ENCODE data around the gene XYLT2. TPM values are rescaled to one million over a fixed set of nuclear protein-coding genes. Genes with fewer than 3 reads are reported as not detected.

The XYLT2 gene
- total RNA-seq, 2 donors from 2014 or later = 22.8 to 31.3 TPM

DNA sequence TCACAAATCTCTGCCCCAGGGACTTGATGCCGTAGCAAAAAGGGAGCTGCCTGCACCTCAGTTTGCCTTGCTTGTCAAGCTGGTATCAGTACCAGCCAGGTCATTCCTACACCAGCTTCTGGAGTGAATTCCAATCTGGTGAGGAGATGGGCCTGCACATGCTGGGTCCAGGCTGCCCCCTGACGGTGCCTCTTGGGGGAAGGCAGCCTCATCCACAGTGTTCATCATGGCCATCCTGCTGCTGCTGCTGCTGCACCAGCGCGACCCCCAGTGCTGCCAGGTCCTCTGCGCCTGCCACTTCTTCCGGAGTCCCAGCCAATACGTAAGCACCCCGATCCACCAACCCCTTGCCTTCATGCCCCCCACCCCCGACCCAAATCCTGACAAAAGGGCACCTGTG is 18.8 kb downstream of the XYLT2 start:
- H3K9me3 ChIP-seq = no peaks in the 10 kb centered on the region
- no peaks in the 10 kb centered on the region for H3K27me3 ChIP-seq
- peaks cover 8% of the 10 kb centered on the region for H3K4me1 ChIP-seq
- ATAC-seq = no peak
- DNase-seq = no peak
- no peak for TF ChIP-seq POLR2A (IDR thresholded peaks at IDR 0.05)
- TF ChIP-seq, protein P1, sequence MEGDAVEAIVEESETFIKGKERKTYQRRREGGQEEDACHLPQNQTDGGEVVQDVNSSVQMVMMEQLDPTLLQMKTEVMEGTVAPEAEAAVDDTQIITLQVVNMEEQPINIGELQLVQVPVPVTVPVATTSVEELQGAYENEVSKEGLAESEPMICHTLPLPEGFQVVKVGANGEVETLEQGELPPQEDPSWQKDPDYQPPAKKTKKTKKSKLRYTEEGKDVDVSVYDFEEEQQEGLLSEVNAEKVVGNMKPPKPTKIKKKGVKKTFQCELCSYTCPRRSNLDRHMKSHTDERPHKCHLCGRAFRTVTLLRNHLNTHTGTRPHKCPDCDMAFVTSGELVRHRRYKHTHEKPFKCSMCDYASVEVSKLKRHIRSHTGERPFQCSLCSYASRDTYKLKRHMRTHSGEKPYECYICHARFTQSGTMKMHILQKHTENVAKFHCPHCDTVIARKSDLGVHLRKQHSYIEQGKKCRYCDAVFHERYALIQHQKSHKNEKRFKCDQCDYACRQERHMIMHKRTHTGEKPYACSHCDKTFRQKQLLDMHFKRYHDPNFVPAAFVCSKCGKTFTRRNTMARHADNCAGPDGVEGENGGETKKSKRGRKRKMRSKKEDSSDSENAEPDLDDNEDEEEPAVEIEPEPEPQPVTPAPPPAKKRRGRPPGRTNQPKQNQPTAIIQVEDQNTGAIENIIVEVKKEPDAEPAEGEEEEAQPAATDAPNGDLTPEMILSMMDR (IDR thresholded peaks at IDR 0.05) = no peak
- 83 to 92% methylated on average over 5 to 9 of the region's 9 CpGs for WGBS, 2 donors
- no peak overlapping the region for H3K4me3 ChIP-seq
- intact Hi-C loops (cut with DNase I) = loop anchor here (10.0 kb wide), 1 partner anchor 110 kb away; the partner anchor contains the start of gene RSAD1
- H3K36me3 ChIP-seq (replicated peaks in 1 of 2; ENCODE audit: insufficient read depth in 1 of 2, low read depth in 2 of 2) = peaks cover 8 to 17% of the 10 kb centered on the region in 2 donors
- no peak overlapping the region for H3K27ac ChIP-seq

DNA sequence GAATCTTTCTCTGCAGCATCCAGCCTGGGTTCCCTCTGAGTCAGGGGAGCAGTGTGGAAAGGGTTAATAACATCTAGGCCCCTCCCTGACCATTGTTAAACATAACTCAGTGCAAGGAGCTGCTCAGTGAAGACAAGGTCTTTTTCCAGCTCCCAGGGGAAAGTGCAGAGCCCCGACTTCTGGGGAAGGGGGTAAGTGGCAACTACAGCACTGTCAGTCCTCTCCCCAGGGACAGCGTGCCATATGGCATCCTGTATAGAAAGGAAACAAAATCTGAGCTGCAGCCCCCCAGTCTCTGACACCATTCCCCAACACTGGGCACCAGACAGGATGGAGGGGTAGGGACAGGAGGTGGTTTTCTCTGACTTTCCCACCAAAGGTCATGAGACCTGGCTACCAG is 19.2 kb downstream of the XYLT2 start:
- 71 to 75% methylated on average over 2 of the region's 2 CpGs for WGBS, 2 donors

DNA sequence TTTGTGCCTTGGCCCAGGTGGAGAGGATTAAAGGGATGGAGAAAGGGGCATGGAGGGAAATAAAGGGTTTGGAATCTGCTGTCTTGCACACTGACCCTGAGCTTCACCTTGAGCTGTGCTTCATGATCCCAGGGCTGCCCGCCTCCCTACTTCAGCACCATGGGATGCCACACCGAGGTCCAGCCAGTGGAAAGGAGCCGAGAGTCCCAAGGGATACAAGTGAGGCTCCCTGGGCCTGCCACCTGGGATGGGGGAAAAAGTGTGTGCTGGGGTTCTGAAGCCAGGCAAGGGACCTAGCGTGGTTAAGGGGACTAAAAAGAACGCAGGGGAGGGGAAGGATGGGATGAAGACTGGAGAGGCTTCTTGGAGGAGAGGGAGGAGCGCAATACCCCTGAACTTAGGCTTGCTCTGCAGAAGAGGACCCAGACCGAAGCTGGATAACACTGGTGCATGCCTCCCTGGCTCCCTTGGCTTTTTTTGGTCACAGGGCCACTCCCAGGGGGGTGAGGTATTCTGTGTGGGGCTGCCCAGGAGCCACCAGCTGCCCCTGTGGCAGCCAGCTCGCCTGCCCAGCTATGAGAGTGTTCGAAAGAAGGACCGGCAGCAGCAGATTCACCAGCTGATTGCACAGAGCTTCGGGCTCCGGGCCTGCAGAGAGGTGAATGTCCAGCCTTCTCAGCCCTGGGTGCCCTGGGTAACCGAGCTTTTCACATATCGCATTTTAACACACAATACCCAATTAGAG is 19.9 kb downstream of the XYLT2 start:
- Histone ChIP-seq H3K36me3 (replicated peaks in 1 of 2; ENCODE audit: insufficient read depth in 1 of 2, low read depth in 2 of 2) (peaks cover 11 to 23% of the 10 kb centered on the region in 2 donors), H3K9me3 (no peaks in the 10 kb centered on the region), H3K4me1 (peaks cover 8% of the 10 kb centered on the region), H3K27ac (no peak overlapping the region), H3K27me3 (no peaks in the 10 kb centered on the region), H3K4me3 (no peak overlapping the region)
- DNase-seq (no peak), ATAC-seq (no peak)
- WGBS, 2 donors = 91 to 95% methylated on average over 9 to 14 of the region's 14 CpGs
- intact Hi-C loops (cut with DNase I) = loop anchor here (10.0 kb wide), 1 partner anchor 109 kb away; the partner anchor contains the start of gene RSAD1
- TF ChIP-seq, protein P1 (IDR thresholded peaks at IDR 0.05) = no peak
- TF ChIP-seq POLR2A (IDR thresholded peaks at IDR 0.05) = no peak

More for the DNA sequence above, 19.2 kb downstream of the XYLT2 start:
- DNase-seq (no peak), ATAC-seq (no peak)
- H3K9me3 ChIP-seq = no peaks in the 10 kb centered on the region
- H3K4me1 ChIP-seq = peaks cover 8% of the 10 kb centered on the region
- no peaks in the 10 kb centered on the region for H3K27me3 ChIP-seq
- peaks cover 11 to 21% of the 10 kb centered on the region in 2 donors for H3K36me3 ChIP-seq (replicated peaks in 1 of 2; ENCODE audit: insufficient read depth in 1 of 2, low read depth in 2 of 2)
- intact Hi-C loops (cut with DNase I) = loop anchor here (10.0 kb wide), 1 partner anchor 110 kb away; the partner anchor contains the start of gene RSAD1
- no peak overlapping the region for H3K4me3 ChIP-seq
- TF ChIP-seq, protein P1 (IDR thresholded peaks at IDR 0.05) = no peak
- TF ChIP-seq POLR2A (IDR thresholded peaks at IDR 0.05) = no peak
- no peak overlapping the region for H3K27ac ChIP-seq

DNA sequence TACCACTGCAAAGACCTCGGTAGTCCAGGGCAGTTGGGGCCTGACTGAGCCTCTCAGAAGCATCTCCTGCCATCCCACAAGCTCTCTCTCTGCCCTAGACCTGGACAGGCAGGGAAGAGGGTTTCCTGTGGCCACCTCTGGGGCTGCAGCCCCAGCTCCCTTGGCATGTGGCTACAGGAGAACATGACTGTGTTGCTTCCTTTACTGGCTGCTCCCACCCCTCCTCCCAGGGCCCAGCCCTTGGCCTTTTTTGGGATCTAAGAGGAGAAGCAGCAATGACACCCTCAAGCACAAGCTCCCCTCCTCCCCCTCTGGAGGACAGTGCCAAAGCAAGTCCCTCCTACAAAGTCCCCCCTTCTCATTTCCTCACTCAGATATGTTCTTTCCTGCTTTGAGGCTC is 21.5 kb downstream of the XYLT2 start:
- Histone ChIP-seq H3K4me3 (no peak overlapping the region), H3K4me1 (peaks cover 17% of the 10 kb centered on the region), H3K27ac (no peak overlapping the region), H3K9me3 (no peaks in the 10 kb centered on the region), H3K36me3 (replicated peaks in 1 of 2; ENCODE audit: insufficient read depth in 1 of 2, low read depth in 2 of 2) (peaks cover 11 to 23% of the 10 kb centered on the region in 2 donors), H3K27me3 (no peaks in the 10 kb centered on the region)
- WGBS, 2 donors = 83 to 87% methylated on average over 1 of the region's 1 CpG
- intact Hi-C loops (cut with DNase I) = loop anchor here (10.0 kb wide), 1 partner anchor 107 kb away; the partner anchor contains the start of gene RSAD1
- DNase-seq = no peak
- TF ChIP-seq, protein P1 (IDR thresholded peaks at IDR 0.05) = no peak
- TF ChIP-seq POLR2A (IDR thresholded peaks at IDR 0.05) = no peak
- ATAC-seq = no peak

All from body of pancreas (tissue), 4 donors.